Muscle layer of colon (tissue), 2 donors: Measurements from ENCODE around the gene AKR1B1.
A peak's percentile ranks its signal among the peaks of the same experiment; 100 is the strongest.
"Not testable (repeated sequence)": the region's sequence is repeated elsewhere in the genome, so short reads cannot be mapped to it uniquely, and the experiment has no call there.

ENCODE experiments used
- H3K27ac ChIP-seq: one replicate; pipeline ENCODE4 v1.7.0; 2013; ENCODE audit warnings: low read depth, mild to moderate bottlenecking, low read length, moderate library complexity
- H3K27me3 ChIP-seq, 2 donors: one replicate each; pipeline ENCODE4 v1.7.0; 2013; ENCODE audit warnings: low read length in 2 of 2, mild to moderate bottlenecking in 2 of 2; ENCODE audit not compliant: insufficient read depth in 2 of 2, control insufficient read depth in 1 of 2
- H3K36me3 ChIP-seq: one replicate; pipeline ENCODE4 v1.7.0; 2013; ENCODE audit warnings: mild to moderate bottlenecking, low read length; ENCODE audit not compliant: insufficient read depth
- H3K4me1 ChIP-seq: one replicate; pipeline ENCODE4 v1.7.0; 2013; ENCODE audit warnings: mild to moderate bottlenecking, low read length; ENCODE audit not compliant: insufficient read depth
- H3K4me3 ChIP-seq, 2 donors: one replicate each; pipeline ENCODE4 v1.7.0; 2013; ENCODE audit warnings: low read length in 2 of 2, low read depth in 1 of 2, mild to moderate bottlenecking in 1 of 2, moderate library complexity in 1 of 2
- H3K9ac ChIP-seq: one replicate; pipeline ENCODE4 v1.7.0; 2013; ENCODE audit warnings: low read length
- H3K9me3 ChIP-seq: one replicate; pipeline ENCODE4 v1.7.0; 2013; ENCODE audit warnings: mild to moderate bottlenecking, low read length
- donor health status: abdominal sarcoma.
- donor health status: Adenocarcinoma of cecum.

The AKR1B1 gene

DNA sequence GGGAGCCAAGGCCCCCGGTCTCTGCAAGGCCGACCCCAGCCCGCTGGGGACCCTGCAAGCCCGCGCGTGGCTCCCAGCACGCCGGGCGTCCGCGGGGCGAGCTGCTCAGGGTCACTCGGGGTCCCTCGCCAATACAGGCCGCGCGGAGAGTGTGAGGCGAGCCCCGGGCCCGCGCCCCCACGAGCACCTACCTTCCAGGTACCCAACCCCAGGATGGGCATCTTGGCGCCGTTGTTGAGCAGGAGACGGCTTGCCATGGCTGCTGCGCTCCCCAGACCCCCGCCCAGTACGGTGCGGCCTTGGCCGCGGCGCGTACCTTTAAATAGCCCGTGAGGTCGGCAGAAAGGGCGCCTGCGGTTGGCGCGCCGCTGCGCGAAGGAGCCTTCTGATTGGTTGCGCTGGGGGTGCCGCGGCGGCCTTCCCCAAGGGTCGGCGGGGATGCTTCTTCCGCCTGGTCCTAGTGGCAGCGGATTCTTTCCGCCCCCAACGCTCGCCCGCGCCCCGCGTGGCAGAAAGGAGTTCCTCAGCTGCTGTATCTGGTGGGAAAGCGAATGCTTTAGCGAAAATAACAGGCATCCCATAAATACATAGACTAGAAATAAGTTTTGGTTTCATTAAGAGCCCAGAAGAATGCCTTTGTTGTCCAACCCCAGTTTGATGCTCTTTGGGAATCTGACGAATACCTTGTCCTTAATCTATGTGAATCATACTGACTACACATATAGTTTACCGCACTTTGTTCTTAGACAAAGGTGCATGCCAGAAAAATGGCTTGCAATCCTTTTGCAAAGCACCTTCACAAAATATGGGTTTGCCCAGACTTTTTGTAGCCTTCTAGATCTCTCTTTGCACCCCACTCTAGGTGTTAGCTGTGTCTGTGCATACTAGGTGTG lies at the start of gene AKR1B1:
Gene AKR1B1 (minus strand): TSS at position 295 of the 893 bp plus-strand sequence. CDS start 38 bp downstream, at position 257.
- Histone ChIP-seq H3K36me3 (no peaks in the 10 kb centered on the region), H3K9me3 (no peaks in the 10 kb centered on the region), H3K9ac (peak within 1 kb of the TSS; percentile 75), H3K27ac (peak within 1 kb of the TSS; percentile 80), H3K27me3 (no peaks in the 10 kb centered on the region), H3K4me3 (peak within 1 kb of the TSS; percentile 63 to 81), H3K4me1 (peaks cover 21% of the 10 kb centered on the region)

GRCh38 chr7:134505856-134506255 lies 47.0 kb upstream of the AKR1B1 start:
- no peak overlapping the region for H3K9ac ChIP-seq
- H3K9me3 ChIP-seq = no peaks in the 10 kb centered on the region
- no peaks in the 10 kb centered on the region for H3K4me1 ChIP-seq
- H3K36me3 ChIP-seq = no peaks in the 10 kb centered on the region
- H3K27ac ChIP-seq = no peak overlapping the region
- no peak overlapping the region for H3K4me3 ChIP-seq
- no peaks in the 10 kb centered on the region for H3K27me3 ChIP-seq

- Histone ChIP-seq H3K27me3 (no peaks in the 10 kb centered on the region), H3K4me3 (no peak overlapping the region), H3K4me1 (no peaks in the 10 kb centered on the region), H3K36me3 (no peaks in the 10 kb centered on the region), H3K9ac (no peak overlapping the region), H3K27ac (no peak overlapping the region), H3K9me3 (no peaks in the 10 kb centered on the region)
Measured at GRCh38 chr7:134504660-134505164, 45.8 kb upstream of the AKR1B1 start.

- Histone ChIP-seq H3K4me3 (no peak overlapping the region), H3K4me1 (no peaks in the 10 kb centered on the region), H3K9me3 (no peaks in the 10 kb centered on the region), H3K9ac (no peak overlapping the region), H3K27me3 (no peaks in the 10 kb centered on the region), H3K36me3 (no peaks in the 10 kb centered on the region), H3K27ac (no peak overlapping the region)
Measured at GRCh38 chr7:134502463-134503371, 43.8 kb upstream of the AKR1B1 start.

DNA sequence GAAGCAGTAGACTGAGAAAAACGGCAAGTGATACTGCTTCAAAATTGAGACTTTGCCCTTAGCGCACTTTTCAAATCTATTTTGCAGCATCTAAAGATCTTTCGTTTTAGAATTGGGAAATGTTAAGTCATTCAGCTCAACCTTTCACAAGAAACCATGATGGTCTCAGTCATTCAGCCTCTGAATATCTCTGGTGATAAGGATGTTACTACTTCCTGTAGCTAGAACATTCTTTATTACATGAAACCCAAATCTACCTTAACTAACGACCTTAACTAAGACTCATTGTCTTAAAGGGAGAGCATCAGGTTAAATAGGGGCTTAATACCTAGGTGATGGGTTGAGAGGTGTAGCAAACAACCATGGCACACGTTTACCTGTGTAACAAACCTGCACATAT lies 42.1 kb upstream of the AKR1B1 start:
- no peak overlapping the region for H3K4me3 ChIP-seq
- H3K27ac ChIP-seq = no peak overlapping the region
- no peaks in the 10 kb centered on the region for H3K4me1 ChIP-seq
- H3K36me3 ChIP-seq = no peaks in the 10 kb centered on the region
- H3K9me3 ChIP-seq = no peaks in the 10 kb centered on the region
- no peaks in the 10 kb centered on the region for H3K27me3 ChIP-seq
- no peak overlapping the region for H3K9ac ChIP-seq

DNA sequence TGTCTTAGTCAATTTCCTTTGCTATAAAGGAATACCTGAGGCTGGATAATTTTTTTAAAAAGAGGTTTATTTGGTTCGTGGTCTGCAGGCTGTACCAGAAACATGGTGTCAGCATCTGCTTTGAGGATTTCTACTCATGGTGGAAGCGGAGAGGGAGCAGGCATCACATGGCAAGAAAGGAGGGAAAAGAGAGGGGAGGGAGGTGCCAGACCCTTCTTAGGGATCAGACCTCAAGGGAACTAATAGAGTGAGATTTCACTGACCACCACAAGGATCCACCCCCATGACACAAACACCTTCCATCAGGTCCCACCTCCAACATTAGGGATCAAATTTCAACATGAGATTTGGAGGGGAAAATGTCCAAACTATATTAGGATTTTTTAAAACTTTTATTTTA lies 41.5 kb upstream of the AKR1B1 start:
- Histone ChIP-seq H3K4me3 (no peak overlapping the region), H3K4me1 (no peaks in the 10 kb centered on the region), H3K27ac (no peak overlapping the region), H3K27me3 (no peaks in the 10 kb centered on the region), H3K9me3 (no peaks in the 10 kb centered on the region), H3K9ac (no peak overlapping the region), H3K36me3 (no peaks in the 10 kb centered on the region)

- H3K9ac ChIP-seq = no peak overlapping the region
- no peaks in the 10 kb centered on the region for H3K9me3 ChIP-seq
- H3K27me3 ChIP-seq = no peaks in the 10 kb centered on the region
- H3K27ac ChIP-seq = no peak overlapping the region
- H3K4me1 ChIP-seq = no peaks in the 10 kb centered on the region
- H3K4me3 ChIP-seq = no peak overlapping the region
- no peaks in the 10 kb centered on the region for H3K36me3 ChIP-seq
Measured at GRCh38 chr7:134495546-134495945, 36.6 kb upstream of the AKR1B1 start.

GRCh38 chr7:134493091-134493490 lies 34.2 kb upstream of the AKR1B1 start:
- Histone ChIP-seq H3K4me3 (no peak overlapping the region), H3K27ac (no peak overlapping the region), H3K27me3 (no peaks in the 10 kb centered on the region), H3K36me3 (no peaks in the 10 kb centered on the region), H3K9me3 (no peaks in the 10 kb centered on the region), H3K4me1 (no peaks in the 10 kb centered on the region), H3K9ac (no peak overlapping the region)

DNA sequence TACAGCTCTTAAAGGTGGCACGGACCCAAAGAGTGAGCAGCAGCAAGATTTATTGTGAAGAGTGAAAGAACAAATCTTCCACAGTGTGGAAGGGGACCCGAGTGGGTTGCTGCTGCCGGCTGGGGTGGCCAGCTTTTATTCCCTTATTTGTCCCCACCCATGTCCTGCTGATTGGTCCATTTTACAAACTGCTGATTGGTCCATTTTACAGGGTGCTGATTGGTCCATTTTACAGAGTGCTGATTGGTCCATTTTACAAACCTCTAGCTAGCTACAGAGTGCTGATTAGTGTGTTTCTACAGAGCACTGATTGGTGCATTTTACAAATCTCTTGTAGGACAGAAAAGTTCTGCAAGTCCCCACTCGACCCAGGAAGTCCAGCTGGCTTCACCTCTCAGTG lies 28.8 kb upstream of the AKR1B1 start:
- H3K4me1 ChIP-seq, H3K9me3 ChIP-seq, H3K4me3 ChIP-seq, H3K27ac ChIP-seq, H3K9ac ChIP-seq, H3K36me3 ChIP-seq, H3K27me3 ChIP-seq: not testable (repeated sequence)

GRCh38 chr7:134485203-134485602 lies 26.3 kb upstream of the AKR1B1 start:
- Histone ChIP-seq H3K4me1 (no peaks in the 10 kb centered on the region), H3K27me3 (no peaks in the 10 kb centered on the region), H3K36me3 (no peaks in the 10 kb centered on the region), H3K9ac (no peak overlapping the region), H3K4me3 (no peak overlapping the region), H3K27ac (no peak overlapping the region), H3K9me3 (no peaks in the 10 kb centered on the region)

GRCh38 chr7:134483296-134483695 lies 24.4 kb upstream of the AKR1B1 start:
- Histone ChIP-seq H3K27me3 (no peaks in the 10 kb centered on the region), H3K27ac (no peak overlapping the region), H3K9me3 (no peaks in the 10 kb centered on the region), H3K9ac (no peak overlapping the region), H3K4me3 (no peak overlapping the region), H3K4me1 (no peaks in the 10 kb centered on the region), H3K36me3 (no peaks in the 10 kb centered on the region)
